ENCODE results near the gene CMTM1.
A peak's percentile ranks its signal among the peaks of the same experiment; 100 is the strongest.
"Not testable (repeated sequence)": the region's sequence is repeated elsewhere in the genome, so short reads cannot be mapped to it uniquely, and the experiment has no call there.

Gene CMTM1

DNA sequence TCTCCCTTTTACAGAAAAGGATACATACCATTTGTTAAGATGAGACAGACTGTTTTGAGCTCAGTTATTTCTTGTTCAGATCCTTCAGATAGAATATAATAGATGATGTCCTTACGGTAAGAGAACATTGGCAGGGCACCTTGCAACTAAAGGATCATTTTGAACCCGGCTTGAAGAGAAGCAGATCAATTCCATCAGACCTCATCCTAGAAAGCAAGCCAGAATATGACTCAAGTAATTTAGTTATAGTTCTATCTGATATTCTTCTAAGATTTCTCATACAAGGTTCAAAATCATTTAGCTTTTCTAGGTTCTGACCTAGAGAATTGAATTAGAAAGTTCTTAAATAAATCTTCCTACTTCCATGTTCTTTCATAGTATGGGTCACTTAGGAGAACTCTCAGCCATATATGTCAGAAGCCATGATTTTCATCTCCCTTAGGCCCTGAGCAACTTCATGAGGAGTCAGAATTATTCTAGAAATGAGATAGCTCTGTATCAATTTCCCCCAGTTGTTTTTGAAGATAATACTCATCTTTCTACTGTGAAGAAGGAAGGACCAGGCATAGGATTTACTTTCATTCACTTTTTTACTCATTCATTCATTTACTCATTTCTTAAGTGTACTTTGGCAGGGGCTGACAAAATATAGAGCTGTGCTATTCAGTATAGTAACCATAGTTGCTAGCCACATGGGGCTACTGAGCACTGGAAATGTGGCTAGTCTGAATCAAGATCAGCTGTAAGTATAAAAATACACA is 2.5 kb upstream of the CMTM1 start:
- no peak for DNase-seq

- DNase-seq = not testable (repeated sequence)
Observed at GRCh38 chr16:66567270-66567669, 1.0 kb downstream of the CMTM1 start.

GRCh38 chr16:66568355-66568754 is 2.1 kb downstream of the CMTM1 start:
- no peak for DNase-seq

DNA sequence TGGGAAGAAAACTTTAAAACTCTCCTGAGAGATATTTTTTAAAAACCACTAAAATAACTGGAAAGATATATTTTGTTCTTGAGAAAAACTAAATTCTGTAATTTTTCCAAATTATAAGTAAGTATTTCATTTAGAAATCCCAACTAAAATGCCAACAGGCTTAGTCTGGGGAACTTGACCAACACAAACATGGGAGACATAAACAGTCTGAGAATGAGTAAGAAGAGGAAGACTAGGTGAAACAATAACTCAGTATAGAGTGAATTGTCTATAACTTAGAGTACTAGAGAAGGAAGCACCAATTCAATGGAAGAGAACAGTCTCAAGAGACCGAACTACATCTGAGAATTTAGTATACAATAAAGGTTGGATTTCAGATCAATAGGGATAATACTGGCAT is 2.9 kb downstream of the CMTM1 start:
- DNase-seq = no peak

DNA sequence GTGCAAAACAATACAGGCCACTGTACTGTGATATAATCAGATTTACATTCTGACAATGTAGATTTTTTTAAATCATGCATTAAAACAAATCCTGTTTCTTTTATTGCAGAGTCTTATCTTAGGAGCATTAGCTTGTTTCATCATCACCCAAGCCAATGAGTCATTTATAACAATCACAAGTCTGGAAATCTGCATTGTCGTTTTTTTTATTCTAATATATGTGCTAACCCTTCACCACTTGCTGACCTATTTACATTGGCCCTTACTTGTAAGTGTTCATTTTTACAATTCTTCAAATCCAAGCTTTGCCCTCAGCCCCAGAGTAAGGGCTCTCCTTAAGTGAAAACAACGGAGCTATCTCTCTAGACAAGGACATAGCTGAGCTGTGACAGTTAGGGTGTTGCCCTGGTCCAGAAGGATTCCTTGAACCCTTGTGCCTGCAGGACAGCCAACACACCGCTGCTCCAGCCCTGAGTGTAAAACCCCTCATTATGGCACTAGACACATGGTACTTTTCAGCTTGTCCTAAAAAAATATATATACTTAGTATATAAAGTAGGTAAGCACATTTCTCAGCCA is 3.7 kb downstream of the CMTM1 start:
- DNase-seq = no peak

DNA sequence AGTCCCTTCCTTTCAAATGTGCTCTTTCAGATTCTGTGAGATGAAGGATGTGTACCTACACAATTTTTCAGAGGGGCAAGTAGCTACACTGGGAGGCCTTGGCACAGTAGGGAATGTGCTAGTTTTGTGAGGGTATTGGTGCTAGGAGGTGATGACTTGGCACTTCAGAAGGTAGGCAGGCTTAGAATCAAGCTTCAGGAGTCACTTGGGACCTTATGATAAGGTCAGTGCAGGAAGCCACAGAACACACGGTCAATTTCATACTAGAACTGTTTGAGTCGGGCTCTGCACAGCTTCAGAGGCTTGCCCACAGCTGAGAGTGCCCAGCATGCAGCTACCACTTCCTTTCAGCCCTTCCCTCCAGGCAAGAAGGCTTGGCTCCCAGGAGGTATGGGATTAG is 6.1 kb downstream of the CMTM1 start:
- DNase-seq = no peak

DNA sequence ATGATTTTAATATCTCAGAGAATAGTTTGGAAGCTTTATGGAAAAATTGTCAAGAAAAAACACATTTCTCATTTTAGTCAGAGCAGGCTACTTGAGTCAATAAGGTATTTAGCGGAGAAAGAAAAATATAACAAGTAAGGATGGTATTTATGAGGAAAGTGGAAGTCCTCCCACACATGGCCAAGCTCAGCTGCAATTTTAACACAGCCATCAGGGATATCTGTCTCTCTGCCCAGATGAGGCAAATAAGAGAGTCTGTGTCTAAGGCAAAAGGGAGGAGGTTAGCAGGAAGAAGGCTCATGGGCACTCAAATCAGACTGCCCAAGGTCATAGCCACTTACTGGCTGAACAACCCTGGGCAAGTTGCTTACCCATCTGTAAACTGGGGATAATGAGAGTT is 7.8 kb downstream of the CMTM1 start:
- no peak for DNase-seq

GRCh38 chr16:66574531-66574930 is 8.3 kb downstream of the CMTM1 start:
- DNase-seq = no peak

DNA sequence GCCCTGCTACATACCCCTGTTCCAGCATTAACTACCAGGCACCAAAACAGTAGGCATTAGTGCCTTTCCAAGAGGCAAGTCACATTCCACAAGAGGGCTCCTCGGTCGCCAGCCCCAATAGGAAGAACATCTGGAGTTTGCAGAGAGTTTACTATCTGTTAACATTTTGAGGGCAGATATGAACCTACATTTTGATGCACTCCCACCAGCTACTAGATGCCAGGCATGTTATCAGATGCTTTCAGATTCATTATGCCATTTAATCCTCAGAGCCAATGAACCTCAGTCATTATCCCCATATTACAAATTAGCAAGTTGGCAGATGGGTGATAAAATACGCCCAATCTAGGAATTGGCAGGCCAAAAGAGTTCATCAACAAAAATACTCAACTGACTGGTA is 8.8 kb downstream of the CMTM1 start:
- DNase-seq = no peak

GRCh38 chr16:66576296-66576695 is 10.1 kb downstream of the CMTM1 start:
- no peak for DNase-seq

- no peak for DNase-seq
Observed at GRCh38 chr16:66578651-66579531, 12.7 kb downstream of the CMTM1 start, which contains the start of gene CMTM2. CMTM2 (plus strand) TSS chr16:66579463; CDS start chr16:66579608, 145 bp downstream.

DNA sequence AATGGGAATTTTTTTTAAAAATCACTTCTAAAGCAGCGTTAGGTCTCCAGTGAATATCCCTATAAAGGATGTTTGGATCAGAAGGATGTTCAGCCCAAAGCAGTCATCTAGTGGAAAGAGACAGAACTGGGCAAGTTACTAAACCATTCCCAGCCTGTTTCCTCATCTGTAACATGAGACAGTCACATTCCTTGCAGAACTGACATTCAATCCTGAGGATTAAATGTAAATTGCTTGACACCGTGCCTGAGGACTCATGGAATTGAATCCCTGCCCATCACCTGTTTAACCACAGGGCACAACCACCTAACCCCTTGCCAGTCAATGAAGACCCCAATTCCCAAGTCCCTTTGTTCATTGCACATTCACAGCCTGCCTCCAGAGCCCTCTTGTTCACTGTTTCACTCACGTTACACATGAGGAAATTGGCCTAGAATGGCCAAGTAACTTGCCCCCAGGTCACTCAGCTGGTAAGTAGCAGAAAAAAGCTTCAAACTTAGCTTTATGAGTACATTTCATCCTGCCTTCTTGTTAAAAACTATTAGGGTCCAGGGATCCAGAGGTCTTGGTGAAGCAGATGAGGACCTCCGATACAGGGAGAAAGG is 14.5 kb downstream of the CMTM1 start:
- no peak for DNase-seq

GRCh38 chr16:66581246-66581952 is 15.2 kb downstream of the CMTM1 start:
- no peak for DNase-seq

DNA sequence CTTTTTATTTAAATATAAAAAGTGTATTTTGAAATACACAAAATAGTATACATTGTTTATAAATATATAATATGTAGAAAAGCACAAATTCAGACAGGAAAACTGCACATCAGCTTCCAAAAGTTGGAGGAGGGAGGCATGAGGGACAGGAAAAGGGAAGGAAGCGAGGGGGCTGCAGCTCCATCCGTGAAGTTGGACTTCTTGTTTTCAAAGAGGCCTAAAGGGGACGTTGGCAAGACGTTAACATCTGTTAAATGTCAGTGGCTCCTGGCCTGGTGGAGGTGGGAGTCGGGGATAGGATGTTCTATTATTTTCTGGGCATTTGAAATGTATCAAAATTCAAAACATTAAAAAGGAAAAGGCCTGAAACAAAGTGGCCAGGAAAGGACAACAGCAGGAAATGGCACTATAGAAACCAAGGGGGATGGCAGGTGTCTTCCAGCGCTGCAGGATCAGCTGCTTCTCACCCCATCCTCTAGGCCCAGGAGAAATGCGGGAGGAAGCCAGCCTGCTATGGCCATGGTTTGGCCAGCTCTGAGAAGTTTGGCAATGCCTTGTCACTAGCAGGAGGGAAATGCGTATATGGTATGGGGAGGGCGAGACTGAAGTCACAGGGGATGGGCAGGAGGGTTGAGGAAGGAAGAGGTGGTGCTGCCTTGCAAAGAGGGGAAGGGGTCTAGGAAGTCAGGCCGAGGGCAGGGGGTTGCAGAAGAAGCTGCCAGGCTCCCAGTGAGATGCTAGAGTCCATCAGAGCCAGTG is 19.4 kb downstream of the CMTM1 start:
- DNase-seq = peak in 1 of 2 donors; percentile 28

DNA sequence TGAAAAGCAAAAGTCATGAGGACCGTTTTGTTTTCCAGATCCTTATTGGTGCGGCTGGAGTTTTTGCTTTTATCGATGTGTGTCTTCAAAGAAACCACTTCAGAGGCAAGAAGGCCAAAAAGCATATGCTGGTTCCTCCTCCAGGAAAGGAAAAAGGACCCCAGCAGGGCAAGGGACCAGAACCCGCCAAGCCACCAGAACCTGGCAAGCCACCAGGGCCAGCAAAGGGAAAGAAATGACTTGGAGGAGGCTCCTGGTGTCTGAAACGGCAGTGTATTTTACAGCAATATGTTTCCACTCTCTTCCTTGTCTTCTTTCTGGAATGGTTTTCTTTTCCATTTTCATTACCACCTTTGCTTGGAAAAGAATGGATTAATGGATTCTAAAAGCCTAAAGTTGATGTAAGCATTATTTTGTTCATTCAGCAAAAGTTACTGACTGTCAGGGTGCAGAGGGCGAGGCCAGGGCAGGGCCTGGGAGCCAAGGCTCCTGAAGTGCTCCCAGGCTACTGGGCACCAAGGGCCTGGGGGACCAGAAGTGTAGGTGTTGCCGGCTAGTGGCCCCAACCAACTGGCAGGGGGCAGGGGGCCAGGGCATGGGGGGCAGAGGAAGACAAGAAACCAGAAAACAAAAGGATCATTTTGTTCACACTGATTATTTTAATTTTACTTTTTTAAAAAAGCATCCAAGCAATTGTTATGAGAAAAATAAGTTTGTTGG is 21.8 kb downstream of the CMTM1 start:
- no peak for DNase-seq

- peak; percentile 12 to 54 for DNase-seq
Observed at GRCh38 chr16:66588981-66589713, 22.9 kb downstream of the CMTM1 start.

DNA sequence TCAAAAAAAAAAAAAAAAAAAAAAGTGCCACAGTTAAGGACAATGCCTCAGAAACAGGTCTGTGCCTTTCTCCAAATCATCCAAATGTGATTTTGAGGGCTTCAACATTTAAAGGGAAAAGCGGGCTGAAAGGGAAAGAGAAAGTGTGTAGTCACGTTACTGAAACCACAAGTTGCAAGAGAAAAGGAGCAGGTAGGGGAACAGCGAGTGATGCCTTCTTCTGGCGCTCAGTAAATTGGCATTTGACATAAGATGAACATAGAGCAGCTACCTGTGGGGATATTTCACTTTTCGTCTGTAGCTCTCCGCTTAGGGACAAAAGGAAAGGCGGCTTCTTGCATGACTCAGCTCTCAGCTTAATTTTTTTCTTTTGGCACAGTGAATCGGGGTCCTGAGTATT is 24.1 kb downstream of the CMTM1 start:
- DNase-seq = peak in 1 of 2 donors; percentile 63

DNA sequence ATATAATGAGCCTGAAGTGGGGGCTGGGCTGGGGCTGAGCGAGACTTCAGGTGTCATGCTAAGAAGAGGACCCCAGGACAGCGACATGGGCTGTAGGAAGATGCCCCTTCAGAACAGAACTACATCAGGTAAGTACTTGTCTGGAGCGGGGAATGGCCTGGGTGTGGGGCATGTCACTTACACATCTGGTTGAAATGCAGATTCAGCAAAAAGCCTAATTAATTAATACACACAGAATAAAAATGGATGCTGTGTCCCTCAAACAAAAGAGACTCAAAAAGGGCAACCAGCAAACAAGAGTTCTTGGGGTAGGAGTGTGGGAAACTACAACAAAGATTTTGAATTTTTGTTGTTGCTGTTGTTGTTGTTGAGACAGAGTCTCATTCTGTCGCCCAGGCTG is 24.8 kb downstream of the CMTM1 start:
- DNase-seq = no peak

GRCh38 chr16:66592241-66592640 is 26.0 kb downstream of the CMTM1 start:
- no peak for DNase-seq

GRCh38 chr16:66592814-66593213 is 26.6 kb downstream of the CMTM1 start:
- no peak for DNase-seq

Data from bone marrow (tissue), 2 donors.